Spleen (tissue), 11 donors: ENCODE measurements around the gene DHRS4. TPM values are rescaled to one million over a fixed set of nuclear protein-coding genes. Genes with fewer than 3 reads are reported as not detected.
A peak's percentile ranks its signal among the peaks of the same experiment; 100 is the strongest.
"Not testable (repeated sequence)": the region's sequence is repeated elsewhere in the genome, so short reads cannot be mapped to it uniquely, and the experiment has no call there.

Source experiments
- DNase-seq: peaks from one replicate; pipeline ENCODE4 v3.0.0-alpha.2; 2020
- H3K27ac ChIP-seq, 8 donors: fragments of 200-600 bp; sonication (generic) in 7 of 8; 1 replicate in 4 of 8; 2 replicates in 4 of 8; pipeline versions ENCODE4 v1.5.0 to v1.8.0; 2016 to 2021; ENCODE audit warnings: inconsistent platforms in 4 of 8, mild to moderate bottlenecking in 4 of 8, moderate library complexity in 1 of 8
- H3K27me3 ChIP-seq, 7 donors: fragments of 200-600 bp; sonication (generic) in 6 of 7; replicated peaks in 1 of 7; 1 replicate in 4 of 7; 2 replicates in 3 of 7; pipeline versions ENCODE4 v1.5.0 to v1.8.0; 2016 to 2021; ENCODE audit warnings: inconsistent platforms in 3 of 7, mild to moderate bottlenecking in 1 of 7
- H3K36me3 ChIP-seq, 6 donors: fragments of 200-600 bp; sonication (generic) in 5 of 6; 1 replicate in 4 of 6; 2 replicates in 2 of 6; pipeline versions ENCODE4 v1.5.0 to v1.8.0; 2016 to 2021; ENCODE audit warnings: inconsistent platforms in 2 of 6
- H3K4me1 ChIP-seq, 6 donors: fragments of 200-600 bp; sonication (generic) in 5 of 6; 1 replicate in 3 of 6; 2 replicates in 3 of 6; pipeline versions ENCODE4 v1.5.0 to v1.8.0; 2016 to 2021; ENCODE audit warnings: inconsistent platforms in 3 of 6
- H3K4me3 ChIP-seq, 8 donors: fragments of 200-600 bp; sonication (generic) in 7 of 8; 1 replicate in 4 of 8; 2 replicates in 4 of 8; pipeline versions ENCODE4 v1.5.0 to v1.8.0; 2016 to 2021; ENCODE audit warnings: inconsistent platforms in 4 of 8, mild to moderate bottlenecking in 4 of 8, moderate library complexity in 2 of 8
- H3K9me3 ChIP-seq, 8 donors: fragments of 200-600 bp; sonication (generic) in 7 of 8; 1 replicate in 4 of 8; 2 replicates in 4 of 8; pipeline versions ENCODE4 v1.5.0 to v1.8.0; 2016 to 2021; ENCODE audit warnings: inconsistent platforms in 4 of 8
- CTCF ChIP-seq, 11 experiments: fragments of 200-600 bp in 7 of 11; fragments of 450-650 bp in 4 of 11; sonication (generic) in 4 of 11; IDR thresholded peaks in 8 of 11; conservative IDR thresholded peaks in 3 of 11; 1 replicate in 7 of 11; 2 replicates in 4 of 11; pipeline versions ENCODE4 v1.4.0 to v1.8.0; 2016 to 2021; ENCODE audit warnings: antibody characterized with exemption in 11 of 11, inconsistent platforms in 4 of 11, mild to moderate bottlenecking in 1 of 11
- POLR2A ChIP-seq, 3 donors: fragments of 450-650 bp; IDR thresholded peaks; one replicate each; pipeline ENCODE4 v1.5.1; 2017; ENCODE audit warnings: antibody characterized with exemption in 3 of 3, mild to moderate bottlenecking in 1 of 3
- POLR2AphosphoS5 ChIP-seq, 3 donors: sonication (generic); formaldehyde crosslinking; IDR thresholded peaks; one replicate each; pipeline ENCODE4 v1.5.1; 2017; ENCODE audit warnings: antibody characterized with exemption in 3 of 3
- WGBS, 5 donors: extraction: QIAGEN DNeasy Blood & Tissue Kit in 3 of 5; methylation state at CpG; one replicate each; pipeline versions ENCODE4 v1.1.5 to v1.1.7; 2013 to 2018; 5-methylcytosine and 5-hydroxymethylcytosine counted together
- intact Hi-C: fragments of 100-400 bp; cut with DNase I; formaldehyde crosslinking; loops from one replicate; pipeline ENCODE4 v1.15.0; 2023; ENCODE audit warnings: low total_unique reads
- polyA plus RNA-seq, 3 donors: library from polyadenylated mRNA; stranded (reverse); fragments of 200-250 nt; gene quantifications; one replicate each; pipeline ENCODE4 v1.2.1, GENCODE V29; 2013
- total RNA-seq, 7 donors: library from RNA; depleted of rRNA in 3 of 7; stranded (reverse); fragments of >200 nt in 3 of 7; fragmentation: NEBNext Ultra II Directional in 4 of 7; extraction: Animal tissue kit (Norgen Biotek cat#: 25700) in 4 of 7; gene quantifications; one replicate each; pipeline versions ENCODE4 v1.1.0 to v1.2.1, GENCODE V29; 2016 to 2021
- donor health status: healthy with polysubstance abuse.
- donor health status: DM: no; HTN: no; CAD: no; lungs with moderate emphysema.
- donor health status: DM: no; HTN: no; CAD: no.
- donor health status: Bipolar disorder and iron deficiency.
- donor health status: healthy.
- donor health status: DM: no; HTN: no; CAD: no.
- donor health status: DM: yes; HTN: yes; CAD: no.

DHRS4 gene
- total and polyA plus RNA-seq, 10 donors = 15.5 to 59.9 (median 27.0) TPM

- DNase-seq = no peak
- H3K4me1 ChIP-seq = no peaks in the 10 kb centered on the region
- H3K4me3 ChIP-seq = no peak overlapping the region
- no peak for TF ChIP-seq POLR2A (IDR thresholded peaks at IDR 0.05)
- TF ChIP-seq POLR2AphosphoS5 (IDR thresholded peaks at IDR 0.05) = no peak
- TF ChIP-seq CTCF (IDR thresholded peaks at IDR 0.05 in 8 of 11, conservative IDR thresholded peaks at IDR 0.05 in 3 of 11) = no peak
- H3K9me3 ChIP-seq = no peaks in the 10 kb centered on the region
- intact Hi-C loops = no loop called here
- peaks cover 0 to 35% (median 7%) of the 10 kb centered on the region in 6 donors for H3K36me3 ChIP-seq
- WGBS, 5 donors = 86 to 98% (median 90%) methylated on average over 7 of the region's 7 CpGs
- no peak overlapping the region for H3K27ac ChIP-seq
- no peaks in the 10 kb centered on the region for H3K27me3 ChIP-seq
Measured at GRCh38 chr14:23942587-23942986, 11.0 kb upstream of the DHRS4 start.

DNA sequence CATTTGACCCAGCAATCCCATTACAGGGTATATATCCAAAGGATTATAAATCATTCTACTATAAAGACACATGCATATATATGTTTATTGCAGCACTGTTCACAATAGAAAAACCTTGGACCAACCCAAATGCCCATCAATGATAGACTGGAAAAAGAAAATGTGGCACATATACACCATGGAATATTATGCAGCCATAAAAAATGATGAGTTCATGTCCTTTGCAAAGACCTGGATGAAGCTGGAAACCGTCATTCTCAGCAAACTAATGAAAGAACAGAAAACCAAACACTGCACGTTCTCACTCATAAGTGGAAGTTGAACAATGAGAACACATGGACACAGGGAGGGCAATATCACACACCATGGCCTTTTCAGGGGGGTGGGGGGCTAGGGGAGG, 4.5 kb upstream of the DHRS4 start:
- 67 to 95% (median 74%) methylated on average over 2 of the region's 2 CpGs for WGBS, 5 donors
- H3K4me1 ChIP-seq = peaks cover 1 to 26% (median 20%) of the 10 kb centered on the region in 6 donors

DNA sequence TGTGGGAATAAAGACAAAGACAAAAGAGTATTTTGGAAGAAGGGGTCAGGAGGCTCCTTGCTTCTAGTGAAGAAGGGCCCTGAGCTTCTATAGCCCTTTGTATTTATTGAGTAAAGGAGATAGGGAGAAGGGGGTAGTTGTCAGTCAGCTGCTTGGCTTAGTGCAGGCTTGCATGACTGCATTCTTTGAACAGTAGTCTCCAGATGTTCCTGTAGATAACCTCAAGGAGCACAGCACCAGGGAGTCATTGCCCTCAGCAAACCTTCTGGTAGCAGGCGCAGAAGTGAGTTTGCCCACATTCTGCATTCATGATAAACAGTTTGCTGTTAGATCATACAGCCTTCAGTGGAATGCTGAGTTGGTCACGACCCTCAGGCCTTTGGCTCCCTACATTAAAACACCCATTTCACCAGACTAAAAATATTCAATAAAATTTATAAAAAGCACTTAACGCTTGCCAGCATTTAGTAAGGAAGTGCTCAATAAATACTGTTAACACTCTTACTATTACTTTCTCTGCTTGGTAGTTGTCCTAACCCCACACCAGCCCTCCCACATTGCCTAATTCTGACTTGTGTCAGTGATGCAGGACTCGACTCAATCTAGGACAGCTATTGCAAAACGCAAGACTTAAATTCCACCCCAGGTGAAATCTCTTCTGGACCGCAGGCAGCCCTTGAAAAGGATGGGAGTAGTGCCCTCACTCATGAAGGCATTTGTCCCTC, 3.0 kb upstream of the DHRS4 start:
- intact Hi-C loops = no loop called here
- 86 to 93% (median 89%) methylated on average over 6 of the region's 6 CpGs for WGBS, 5 donors

More for the DNA sequence above, 4.5 kb upstream of the DHRS4 start:
- H3K36me3 ChIP-seq, intact Hi-C loops, H3K4me3 ChIP-seq, H3K27ac ChIP-seq, H3K27me3 ChIP-seq, DNase-seq: not testable (repeated sequence)
- peaks cover 0 to 14% (median 0%) of the 10 kb centered on the region in 8 donors for H3K9me3 ChIP-seq

DNA sequence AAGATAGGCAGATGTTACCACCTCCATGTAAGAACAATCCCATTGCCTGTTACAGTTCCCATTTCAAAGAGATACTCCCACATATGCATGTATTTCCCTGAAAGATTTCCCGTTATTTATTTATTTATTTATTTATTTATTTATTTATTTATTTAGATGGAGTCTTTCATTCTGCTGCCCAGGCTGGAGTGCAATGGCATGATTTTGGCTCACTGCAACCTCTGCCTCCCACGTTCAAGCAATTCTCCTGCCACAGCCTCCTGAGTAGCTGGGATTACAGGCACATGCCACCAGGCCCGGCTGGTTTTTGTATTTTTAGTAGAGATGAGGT, 2.5 kb upstream of the DHRS4 start:
- H3K4me1 ChIP-seq = peaks cover 7 to 37% (median 30%) of the 10 kb centered on the region in 6 donors
- H3K27me3 ChIP-seq, H3K27ac ChIP-seq, H3K4me3 ChIP-seq, H3K36me3 ChIP-seq, intact Hi-C loops, DNase-seq: not testable (repeated sequence)
- WGBS, 5 donors = 77 to 93% (median 87%) methylated on average over 3 of the region's 3 CpGs
- H3K9me3 ChIP-seq = peaks cover 0 to 14% (median 0%) of the 10 kb centered on the region in 8 donors

More for the DNA sequence above, 3.0 kb upstream of the DHRS4 start:
- peaks cover 7 to 37% (median 30%) of the 10 kb centered on the region in 6 donors for H3K4me1 ChIP-seq
- H3K27ac ChIP-seq = no peak overlapping the region
- no peak overlapping the region for H3K4me3 ChIP-seq
- peaks cover 0 to 2% (median 0%) of the 10 kb centered on the region in 6 donors for H3K36me3 ChIP-seq
- peaks cover 0 to 14% (median 0%) of the 10 kb centered on the region in 8 donors for H3K9me3 ChIP-seq
- DNase-seq = no peak
- no peaks in the 10 kb centered on the region for H3K27me3 ChIP-seq
- TF ChIP-seq CTCF (IDR thresholded peaks at IDR 0.05 in 8 of 11, conservative IDR thresholded peaks at IDR 0.05 in 3 of 11) (no peak), POLR2AphosphoS5 (IDR thresholded peaks at IDR 0.05) (no peak), POLR2A (IDR thresholded peaks at IDR 0.05) (no peak)

DNA sequence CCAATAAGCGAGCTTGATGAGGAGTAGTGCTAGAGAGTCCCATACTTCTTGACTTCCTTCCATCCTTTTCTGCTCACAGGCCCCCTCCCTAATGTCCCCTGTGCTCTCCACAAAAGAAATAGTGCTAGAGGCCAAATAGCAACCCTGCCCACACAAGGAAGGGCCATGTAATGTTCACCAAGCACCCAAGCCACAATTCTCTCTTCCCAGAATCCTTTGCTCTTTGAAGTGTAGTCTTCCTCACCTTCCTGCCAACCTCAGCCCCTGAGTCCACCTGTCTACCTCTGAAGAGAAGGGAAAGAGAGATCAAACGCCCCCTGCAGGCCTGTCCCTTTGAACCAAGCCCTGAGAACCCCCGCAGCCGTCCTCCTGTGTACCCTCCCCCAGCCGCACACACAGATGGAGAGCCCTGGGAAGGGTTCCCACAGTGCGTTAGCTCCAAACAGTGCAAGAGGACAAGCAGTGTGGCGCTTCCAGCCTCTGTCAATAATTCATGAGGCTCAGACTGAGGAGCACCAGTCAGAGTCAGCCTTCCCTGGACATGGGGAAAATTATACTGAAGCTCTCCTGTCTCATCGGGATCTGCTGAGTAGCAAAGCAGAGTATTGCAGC, 1.9 kb upstream of the DHRS4 start:
- intact Hi-C loops = no loop called here
- peaks cover 7 to 37% (median 30%) of the 10 kb centered on the region in 6 donors for H3K4me1 ChIP-seq
- peaks cover 0 to 13% (median 4%) of the 10 kb centered on the region in 6 donors for H3K36me3 ChIP-seq
- TF ChIP-seq POLR2A (IDR thresholded peaks at IDR 0.05) = no peak
- no peak for TF ChIP-seq CTCF (IDR thresholded peaks at IDR 0.05 in 8 of 11, conservative IDR thresholded peaks at IDR 0.05 in 3 of 11)
- TF ChIP-seq POLR2AphosphoS5 (IDR thresholded peaks at IDR 0.05) = no peak
- peaks cover 0 to 14% (median 0%) of the 10 kb centered on the region in 8 donors for H3K9me3 ChIP-seq
- H3K4me3 ChIP-seq = no peak overlapping the region
- no peaks in the 10 kb centered on the region for H3K27me3 ChIP-seq
- no peak overlapping the region for H3K27ac ChIP-seq
- DNase-seq = no peak
- 77 to 87% (median 80%) methylated on average over 8 of the region's 8 CpGs for WGBS, 5 donors

GRCh38 chr14:23953116-23953463, 480 bp upstream of the DHRS4 start:
- intact Hi-C loops, H3K27me3 ChIP-seq: not testable (repeated sequence)
- Histone ChIP-seq H3K4me1 (peaks cover 7 to 37% (median 30%) of the 10 kb centered on the region in 6 donors), H3K27ac (peak overlapping the region; percentile 81 to 91 (median 86)), H3K4me3 (peak overlapping the region; percentile 53 to 96 (median 79)), H3K36me3 (peaks cover 0 to 23% (median 5%) of the 10 kb centered on the region in 6 donors), H3K9me3 (peaks cover 0 to 14% (median 0%) of the 10 kb centered on the region in 8 donors)
- 42 to 61% (median 47%) methylated on average over 6 of the region's 6 CpGs for WGBS, 5 donors
- DNase-seq = peak; percentile 75
